ENCODE measurements around the gene NR2C2. TPM values are rescaled to one million over a fixed set of nuclear protein-coding genes. Genes with fewer than 3 reads are reported as not detected.

NR2C2 gene
- total RNA-seq, 2 experiments from 2014 or later = 47.1 to 47.4 TPM

- POLR2A ChIA-PET = interaction anchor here (0.6 to 1.4 kb wide), 2 partner anchors 19 to 311 kb away, joined by 3 to 4 read pairs; no protein-coding TSS in a partner anchor
Measured at GRCh38 chr3:15094187-15094875, 146.9 kb downstream of the NR2C2 start.

GRCh38 chr3:15096046-15096445 lies 148.7 kb downstream of the NR2C2 start:
- Mint-ChIP-seq H3K4me1 (ENCODE audit: low read depth) (peaks cover 19% of the 10 kb centered on the region), H3K9me3 (no peaks in the 10 kb centered on the region), H3K36me3 (ENCODE audit: low read depth) (peaks cover 12% of the 10 kb centered on the region), H3K27me3 (peaks cover 2% of the 10 kb centered on the region), H3K4me3 (no peak overlapping the region), H3K27ac (peak overlapping the region; percentile 13)
- TF ChIP-seq CTCF (IDR thresholded peaks at IDR 0.05) = no peak
- ChIA-PET POLR2A (interaction anchor here (3.6 kb wide), 1 partner anchor 31 kb away, joined by 40 read pairs; the partner anchor contains the start of gene MRPS25), CTCF (interaction anchor here (1.0 to 1.5 kb wide), 3 partner anchors 14 to 174 kb away, joined by 3 read pairs; no protein-coding TSS in a partner anchor)
- intact Hi-C loops (cut with micrococcal nuclease) = no loop called here
- DNase-seq (no peak), ATAC-seq (no peak)

More at GRCh38 chr3:15094187-15094875, 146.9 kb downstream of the NR2C2 start:
- H3K4me3 Mint-ChIP-seq = no peak overlapping the region
- peaks cover 18% of the 10 kb centered on the region for H3K4me1 Mint-ChIP-seq (ENCODE audit: low read depth)
- no peak overlapping the region for H3K27ac Mint-ChIP-seq
- H3K36me3 Mint-ChIP-seq (ENCODE audit: low read depth) = peaks cover 16% of the 10 kb centered on the region
- peaks cover 2% of the 10 kb centered on the region for H3K27me3 Mint-ChIP-seq
- intact Hi-C loops (cut with micrococcal nuclease) = no loop called here
- DNase-seq = no peak
- no peak for TF ChIP-seq CTCF (IDR thresholded peaks at IDR 0.05)
- no peaks in the 10 kb centered on the region for H3K9me3 Mint-ChIP-seq
- CTCF ChIA-PET = interaction anchor here (1.2 kb wide), 1 partner anchor 13 kb away, joined by 6 read pairs; no protein-coding TSS in a partner anchor
- no peak for ATAC-seq

- no peak for ATAC-seq
- Mint-ChIP-seq H3K4me1 (ENCODE audit: low read depth) (peaks cover 16% of the 10 kb centered on the region), H3K9me3 (no peaks in the 10 kb centered on the region), H3K4me3 (peak overlapping the region; percentile 90), H3K27ac (peak overlapping the region; percentile 96), H3K27me3 (peaks cover 2% of the 10 kb centered on the region), H3K36me3 (ENCODE audit: low read depth) (peaks cover 12% of the 10 kb centered on the region)
- ChIA-PET POLR2A (interaction anchor here (0.8 to 3.6 kb wide), 10 partner anchors 9 to 1564 kb away, joined by 3 to 40 read pairs (median 4); partner anchors contain the start of genes CAPN7 and MRPS25), CTCF (interaction anchor here (0.7 to 1.7 kb wide), 5 partner anchors 10 to 172 kb away, joined by 3 to 8 read pairs (median 4); no protein-coding TSS in a partner anchor)
- peak; percentile 47 for DNase-seq
- no peak for TF ChIP-seq CTCF (IDR thresholded peaks at IDR 0.05)
- intact Hi-C loops (cut with micrococcal nuclease) = loop anchor here (2.0 kb wide), 1 partner anchor 43 kb away; no protein-coding TSS in a partner anchor
Measured at GRCh38 chr3:15097891-15098290, 150.5 kb downstream of the NR2C2 start.

Other genes starting within 250 kb of the NR2C2 start
- not detected for gene FGD5, start 128.6 kb upstream of the NR2C2 start, total RNA-seq
- gene MRPS25, start 117.7 kb downstream of the NR2C2 start, total RNA-seq = 10 to 100 TPM; 73.9 to 78.2 TPM
- gene RBSN, start 151.6 kb downstream of the NR2C2 start, total RNA-seq = 10 to 100 TPM; 11.3 to 11.8 TPM

Measured in activated CD8-positive, alpha-beta T cell treated with anti-CD3 and anti-CD28 coated beads for 36 hours (primary cell).